Umbilical cord (tissue), 2 donors: ENCODE data around the gene GSTK1. TPM values are rescaled to one million over a fixed set of nuclear protein-coding genes. Genes with fewer than 3 reads are reported as not detected.
A peak's percentile ranks its signal among the peaks of the same experiment; 100 is the strongest.
"Not testable (repeated sequence)": the region's sequence is repeated elsewhere in the genome, so short reads cannot be mapped to it uniquely, and the experiment has no call there.

Experiments
- DNase-seq: peaks from one replicate; pipeline ENCODE4 v3.0.0-alpha.2; 2015; ENCODE audit warnings: low spot score
- total RNA-seq: library from RNA; depleted of rRNA; stranded (reverse); fragments of >200 nt; gene quantifications from one replicate; pipeline ENCODE4 v1.2.3, GENCODE V29; 2014; ENCODE audit warnings: low replicate concordance; ENCODE audit not compliant: insufficient read depth

GSTK1 gene
- total RNA-seq, 1 donor from 2014 or later = 29.9 TPM

GRCh38 chr7:143238289-143238980 lies 24.8 kb upstream of the GSTK1 start:
- DNase-seq = peak; percentile 22

GRCh38 chr7:143239813-143240212 lies 23.4 kb upstream of the GSTK1 start:
- DNase-seq = peak; percentile 26

- DNase-seq = peak; percentile 81
Observed at GRCh38 chr7:143240291-143241168, 22.7 kb upstream of the GSTK1 start.

GRCh38 chr7:143242306-143242705 lies 20.9 kb upstream of the GSTK1 start:
- DNase-seq = no peak

- DNase-seq = peak; percentile 89
Observed at GRCh38 chr7:143243111-143243510, 20.1 kb upstream of the GSTK1 start.

GRCh38 chr7:143243614-143244013 lies 19.6 kb upstream of the GSTK1 start:
- no peak for DNase-seq

- DNase-seq = no peak
Observed at GRCh38 chr7:143244321-143244720, 18.9 kb upstream of the GSTK1 start.

GRCh38 chr7:143245123-143245522 lies 18.1 kb upstream of the GSTK1 start:
- no peak for DNase-seq

- DNase-seq = no peak
Observed at GRCh38 chr7:143247372-143247771, 15.9 kb upstream of the GSTK1 start.

GRCh38 chr7:143248761-143249354 lies 14.4 kb upstream of the GSTK1 start:
- DNase-seq = no peak

- DNase-seq = no peak
Observed at GRCh38 chr7:143250199-143250598, 13.0 kb upstream of the GSTK1 start.

- DNase-seq = no peak
Observed at GRCh38 chr7:143250822-143251221, 12.4 kb upstream of the GSTK1 start.

GRCh38 chr7:143252006-143252405 lies 11.2 kb upstream of the GSTK1 start:
- DNase-seq = no peak

GRCh38 chr7:143255564-143255963 lies 7.7 kb upstream of the GSTK1 start:
- no peak for DNase-seq

- no peak for DNase-seq
Observed at GRCh38 chr7:143256325-143256724, 6.9 kb upstream of the GSTK1 start.

- no peak for DNase-seq
Observed at GRCh38 chr7:143256932-143257331, 6.3 kb upstream of the GSTK1 start.

- DNase-seq = no peak
Observed at GRCh38 chr7:143257501-143257900, 5.7 kb upstream of the GSTK1 start.

- DNase-seq = no peak
Observed at GRCh38 chr7:143258831-143259230, 4.4 kb upstream of the GSTK1 start.

- no peak for DNase-seq
Observed at GRCh38 chr7:143259765-143260164, 3.5 kb upstream of the GSTK1 start.

- no peak for DNase-seq
Observed at GRCh38 chr7:143261901-143262300, 1.3 kb upstream of the GSTK1 start.

GRCh38 chr7:143264196-143264568 lies 941 bp downstream of the GSTK1 start:
- DNase-seq = not testable (repeated sequence)

- no peak for DNase-seq
Observed at GRCh38 chr7:143265017-143265693, 1.9 kb downstream of the GSTK1 start.
